IMR-90 (cell line): ENCODE results near the gene SSH2. TPM values are rescaled to one million over a fixed set of nuclear protein-coding genes. Genes with fewer than 3 reads are reported as not detected.

Experiments used
- ATAC-seq: fragments of 200-7000 bp; cut with Tn5 transposase; 2 replicates; pipeline ENCODE4 v1.9.1; 2020; ENCODE audit warnings: low read depth, mild to moderate bottlenecking, moderate library complexity
- BruUV-seq: library from RNA; stranded (reverse); fragments of 400-500 nt; replicated peaks from 2 replicates; lab custom pipeline; 2021; lab: Mats Ljungman, UMichigan
- CTCF ChIA-PET: fragments of 300-600 bp; formaldehyde crosslinking; extraction: SDS; loops from one replicate; lab custom pipeline; 2021; ENCODE audit warnings: antibody characterized with exemption; lab: Yijun Ruan, JAX
- POLR2A ChIA-PET: fragments of 300-600 bp; sonication (Branson Sonifier 250); formaldehyde crosslinking; loops from one replicate; lab custom pipeline; 2022; ENCODE audit warnings: antibody characterized with exemption; ENCODE audit not compliant: unreplicated experiment; lab: Charles Lee
- DNase-seq: peaks from one replicate; pipeline ENCODE4 v3.0.0; 2013
- H2AFZ ChIP-seq: replicated peaks from 2 replicates; pipeline ENCODE3; 2013; ENCODE audit warnings: low read length, mild to moderate bottlenecking; ENCODE audit not compliant: poor library complexity
- H2AK5ac ChIP-seq: 2 replicates; pipeline ENCODE4 v1.6.1; 2013; ENCODE audit warnings: low read depth, low read length, inconsistent platforms
- H2AK9ac ChIP-seq: replicated peaks from 2 replicates; pipeline ENCODE3; 2013; ENCODE audit warnings: mild to moderate bottlenecking, low read depth, low read length, moderate library complexity; ENCODE audit not compliant: poor library complexity
- H2BK120ac ChIP-seq: 2 replicates; pipeline ENCODE4 v1.6.1; 2013; ENCODE audit warnings: low read depth, low read length, inconsistent platforms
- H2BK15ac ChIP-seq: 3 replicates; pipeline ENCODE4 v1.6.1; 2013; ENCODE audit warnings: low read depth, low read length, inconsistent platforms
- H2BK20ac ChIP-seq: 2 replicates; pipeline ENCODE4 v1.6.1; 2013; ENCODE audit warnings: low read depth, mild to moderate bottlenecking, inconsistent platforms, low read length, moderate library complexity
- H2BK5ac ChIP-seq: 2 replicates; pipeline ENCODE4 v1.6.1; 2013; ENCODE audit warnings: mild to moderate bottlenecking, low read depth, low read length, inconsistent platforms; ENCODE audit not compliant: poor library complexity, severe bottlenecking
- H3K14ac ChIP-seq: replicated peaks from 2 replicates; pipeline ENCODE4 v1.6.1; 2013; ENCODE audit warnings: low read depth, low read length, inconsistent platforms
- H3K18ac ChIP-seq: 2 replicates; pipeline ENCODE4 v1.6.1; 2013; ENCODE audit warnings: low read depth, low read length, control low read depth
- H3K23ac ChIP-seq: 2 replicates; pipeline ENCODE4 v1.6.1; 2013; ENCODE audit warnings: low read depth, low read length, inconsistent platforms
- H3K27ac ChIP-seq: 2 replicates; pipeline ENCODE4 v1.5.1; 2013; ENCODE audit warnings: mild to moderate bottlenecking, control low read depth, low read length; ENCODE audit not compliant: insufficient read depth
- H3K27me3 ChIP-seq: 2 replicates; pipeline ENCODE4 v1.6.1; 2013; ENCODE audit warnings: low read length; ENCODE audit not compliant: control insufficient read depth, insufficient read depth
- H3K36me3 ChIP-seq: 2 replicates; pipeline ENCODE4 v1.6.1; 2013; ENCODE audit warnings: low read length, mixed read lengths; ENCODE audit not compliant: control insufficient read depth, insufficient read depth
- H3K4ac ChIP-seq: 2 replicates; pipeline ENCODE4 v1.6.1; 2013; ENCODE audit warnings: low read depth, low read length, inconsistent platforms
- H3K4me1 ChIP-seq: 2 replicates; pipeline ENCODE4 v1.6.1; 2013; ENCODE audit warnings: low read length, mixed read lengths; ENCODE audit not compliant: control insufficient read depth, insufficient read depth
- H3K4me2 ChIP-seq: 2 replicates; pipeline ENCODE4 v1.6.1; 2013; ENCODE audit warnings: low read depth, mild to moderate bottlenecking, control low read depth, low read length, moderate library complexity
- H3K4me3 ChIP-seq: 2 replicates; pipeline ENCODE4 v1.5.1; 2013; ENCODE audit warnings: low read depth, mild to moderate bottlenecking, control low read depth, low read length, moderate library complexity; ENCODE audit not compliant: insufficient read depth
- H3K56ac ChIP-seq: 2 replicates; pipeline ENCODE4 v1.6.1; 2013; ENCODE audit warnings: low read length, inconsistent platforms; ENCODE audit not compliant: insufficient read depth; ENCODE audit errors: extremely low read depth
- H3K79me1 ChIP-seq, 2 experiments: 2 replicates each; pipeline ENCODE4 v1.6.1; 2013; ENCODE audit warnings: low read length in 2 of 2, inconsistent platforms in 1 of 2, low read depth in 1 of 2
- H3K9ac ChIP-seq: 2 replicates; pipeline ENCODE4 v1.6.1; 2013; ENCODE audit warnings: low read depth, low read length, control low read depth
- H3K9me1 ChIP-seq: 2 replicates; pipeline ENCODE4 v1.6.1; 2013; ENCODE audit warnings: low read length, inconsistent platforms; ENCODE audit not compliant: insufficient read depth
- H3K9me3 ChIP-seq: 2 replicates; pipeline ENCODE4 v1.6.1; 2013; ENCODE audit warnings: low read length; ENCODE audit not compliant: control insufficient read depth, insufficient read depth
- H4K20me1 ChIP-seq: 2 replicates; pipeline ENCODE4 v1.6.1; 2013; ENCODE audit warnings: low read length, inconsistent platforms; ENCODE audit not compliant: insufficient read depth
- H4K5ac ChIP-seq: 2 replicates; pipeline ENCODE4 v1.6.1; 2013; ENCODE audit warnings: mild to moderate bottlenecking, low read depth, low read length, control low read depth
- H4K8ac ChIP-seq, 2 experiments: 2 replicates each; pipeline ENCODE4 v1.6.1; 2013; ENCODE audit warnings: low read depth in 2 of 2, low read length in 2 of 2, control low read depth in 1 of 2, inconsistent platforms in 1 of 2
- H4K91ac ChIP-seq: 2 replicates; pipeline ENCODE4 v1.6.1; 2013; ENCODE audit warnings: low read depth, low read length, inconsistent platforms; ENCODE audit not compliant: insufficient read depth
- BHLHE40 ChIP-seq: fragments of 150-350 bp; IDR thresholded peaks from 2 replicates; pipeline ENCODE4 v1.6.1; 2016; ENCODE audit warnings: mild to moderate bottlenecking, low read depth, low read length
- CEBPB ChIP-seq: IDR thresholded peaks from 2 replicates; pipeline ENCODE4 v1.6.1; 2012; ENCODE audit warnings: low read depth, low read length, improper control_type of control experiment
- CHD1 ChIP-seq: IDR thresholded peaks from 2 replicates; pipeline ENCODE4 v1.6.1; 2012; ENCODE audit warnings: low read depth, low read length, improper control_type of control experiment
- FOS ChIP-seq: fragments of 150-350 bp; IDR thresholded peaks from 2 replicates; pipeline ENCODE4 v1.6.1; 2016; ENCODE audit warnings: low read depth, low read length
- MAFK ChIP-seq: IDR thresholded peaks from 2 replicates; pipeline ENCODE4 v1.6.1; 2012; ENCODE audit warnings: low read depth, low read length, improper control_type of control experiment
- MAZ ChIP-seq: IDR thresholded peaks from 2 replicates; pipeline ENCODE4 v1.6.1; 2012; ENCODE audit warnings: low read depth, mild to moderate bottlenecking, low read length, improper control_type of control experiment, moderate library complexity, borderline replicate concordance
- MXI1 ChIP-seq: IDR thresholded peaks from 2 replicates; pipeline ENCODE4 v1.6.1; 2012; ENCODE audit warnings: low read depth, mild to moderate bottlenecking, low read length, moderate library complexity, borderline replicate concordance
- NFE2L2 ChIP-seq: fragments of 150-350 bp; IDR thresholded peaks from 2 replicates; pipeline ENCODE4 v1.6.1; 2016; ENCODE audit warnings: low read depth, mild to moderate bottlenecking, low read length
- POLR2A ChIP-seq: IDR thresholded peaks from 2 replicates; pipeline ENCODE4 v1.6.1; 2012; ENCODE audit warnings: mild to moderate bottlenecking, low read depth, low read length
- RAD21 ChIP-seq: IDR thresholded peaks from 2 replicates; pipeline ENCODE4 v1.6.1; 2012; ENCODE audit warnings: low read length, improper control_type of control experiment
- RFX5 ChIP-seq: IDR thresholded peaks from 2 replicates; pipeline ENCODE4 v1.8.0; 2012; ENCODE audit warnings: low read depth, mild to moderate bottlenecking, low read length, moderate library complexity
- SMC3 ChIP-seq: fragments of 150-350 bp; IDR thresholded peaks from 2 replicates; pipeline ENCODE4 v1.6.1; 2016; ENCODE audit warnings: low read depth, mild to moderate bottlenecking, antibody characterized with exemption, low read length, moderate library complexity
- WGBS, 2 experiments: methylation state at CpG; one replicate each; pipeline versions ENCODE4 v1.1.5 to v1.1.7; 2013; ENCODE audit warnings: missing lambda C conversion rate in 2 of 2; ENCODE audit not compliant: insufficient read length in 1 of 2; ENCODE audit errors: extremely low coverage in 2 of 2; 5-methylcytosine and 5-hydroxymethylcytosine counted together
- dilution Hi-C: fragments of 300-500 bp; cut with HindIII; formaldehyde crosslinking; loops from one replicate; pipeline ENCODE4 v1.14.3; 2018; ENCODE audit warnings: low sequenced_read_pairs; ENCODE audit not compliant: unreplicated experiment
- in situ Hi-C: fragments of 300-500 bp; cut with MboI; formaldehyde crosslinking; loops from 3 replicates; pipeline ENCODE4 v1.14.3; 2019; ENCODE audit warnings: low sequenced_read_pairs, inconsistent platforms, mixed read lengths
- intact Hi-C: fragments of 100-400 bp; cut with micrococcal nuclease; formaldehyde crosslinking; loops from 2 replicates; pipeline ENCODE4 v1.10.0; 2022
- polyA plus RNA-seq, 3 experiments: library from polyadenylated mRNA; depleted of rRNA; stranded (reverse); fragments of >200 nt; gene quantifications; 2 replicates each; pipeline ENCODE4 v1.2.3, GENCODE V29; 2012; ENCODE audit warnings: low replicate concordance in 1 of 3
- total RNA-seq: library from RNA; depleted of rRNA; stranded (reverse); fragments of >200 nt; gene quantifications from 2 replicates; pipeline ENCODE4 v1.2.3, GENCODE V29; 2012
- TF ChIP-seq, protein P1 (sequence below): fragments of 150-350 bp; IDR thresholded peaks from 2 replicates; pipeline ENCODE4 v1.6.1; 2017; ENCODE audit warnings: mild to moderate bottlenecking, antibody characterized with exemption, low read length, low read depth
- TF ChIP-seq, protein P2 (sequence below): fragments of 150-350 bp; IDR thresholded peaks from 2 replicates; pipeline ENCODE4 v1.6.1; 2016; ENCODE audit warnings: low read depth, mild to moderate bottlenecking, low read length, moderate library complexity, borderline replicate concordance
- TF ChIP-seq, protein P3 (sequence below): conservative IDR thresholded peaks from 2 replicates; pipeline ENCODE4 v1.5.1; 2012; ENCODE audit warnings: mild to moderate bottlenecking, low read depth, low read length, improper control_type of control experiment

The SSH2 gene
- total and polyA plus RNA-seq, 2 of the 4 experiments (the other 2 are of a cell fraction): 9.3 TPM

DNA sequence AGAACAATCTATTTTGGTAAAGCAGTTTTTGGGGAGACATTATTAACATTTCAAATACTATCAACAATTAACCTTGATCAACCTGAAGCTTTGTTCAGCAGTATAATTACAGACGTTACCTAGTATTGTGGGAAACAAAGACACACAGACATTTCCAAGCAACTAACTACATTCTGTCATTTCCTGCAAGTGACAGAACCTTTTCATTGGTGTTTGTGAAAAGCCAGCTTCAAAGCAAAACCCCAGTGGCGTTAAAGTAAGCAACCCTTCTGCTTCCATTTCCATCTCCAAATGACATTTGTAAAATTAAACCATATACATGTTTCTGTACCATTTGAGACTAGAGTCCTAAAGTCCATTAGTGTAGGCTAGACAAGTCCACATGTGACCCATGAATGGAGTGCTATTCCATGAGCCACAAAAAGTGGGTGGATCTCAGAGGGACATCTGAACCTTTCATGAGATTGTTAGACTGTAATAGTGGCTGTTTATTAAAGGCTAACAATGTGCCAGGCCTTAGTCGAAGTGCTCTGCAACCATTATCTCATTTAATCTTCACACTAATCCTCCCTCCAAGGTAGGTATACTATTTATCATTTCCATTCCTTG lies 101.2 kb downstream of the SSH2 start:
- no peak overlapping the region for H3K4ac ChIP-seq
- H3K18ac ChIP-seq: no peak overlapping the region
- H3K23ac ChIP-seq: no peak overlapping the region
- no peak overlapping the region for H3K14ac ChIP-seq
- no peaks in the 10 kb centered on the region for H3K27me3 ChIP-seq
- no peak for DNase-seq
- H2AFZ ChIP-seq: no peak overlapping the region
- H3K79me1 ChIP-seq: peaks cover 2 to 8% of the 10 kb centered on the region in 2 experiments; a peak in 3 of 4 replicates
- in situ Hi-C loops: no loop called here
- WGBS, 2 experiments: 60% methylated on average over 1 of the region's 3 CpGs; no CpG with 5 or more reads in 1 of the 2 experiments
- H3K9me3 ChIP-seq: no peaks in the 10 kb centered on the region
- H2AK9ac ChIP-seq: no peak overlapping the region
- dilution Hi-C loops: no loop called here
- H2BK5ac ChIP-seq: no peak overlapping the region
- no peak overlapping the region for H2BK20ac ChIP-seq
- H3K9me1 ChIP-seq: no peaks in the 10 kb centered on the region; the same call in 1 of the 2 replicates
- no peaks in the 10 kb centered on the region for H3K36me3 ChIP-seq
- H4K20me1 ChIP-seq: no peaks in the 10 kb centered on the region
- H4K5ac ChIP-seq: no peak overlapping the region
- intact Hi-C loops: loop anchor here (5.0 kb wide), 1 partner anchor 39 kb away; no protein-coding TSS in a partner anchor
- ChIA-PET CTCF (interaction anchor here (1.5 to 2.1 kb wide), 2 partner anchors 8 to 102 kb away, joined by 3 to 8 read pairs; no protein-coding TSS in a partner anchor), POLR2A (no interaction called here)
- no peak overlapping the region for H4K91ac ChIP-seq
- H3K27ac ChIP-seq: no peak overlapping the region
- no peak overlapping the region for H3K4me3 ChIP-seq
- no peak overlapping the region for H2BK15ac ChIP-seq
- H3K9ac ChIP-seq: no peak overlapping the region
- no TSS peak for BruUV-seq
- TF ChIP-seq MAZ: no peak
- TF ChIP-seq MAFK: no peak
- no peak for TF ChIP-seq CEBPB
- no peak for TF ChIP-seq RAD21
- TF ChIP-seq, protein P1, sequence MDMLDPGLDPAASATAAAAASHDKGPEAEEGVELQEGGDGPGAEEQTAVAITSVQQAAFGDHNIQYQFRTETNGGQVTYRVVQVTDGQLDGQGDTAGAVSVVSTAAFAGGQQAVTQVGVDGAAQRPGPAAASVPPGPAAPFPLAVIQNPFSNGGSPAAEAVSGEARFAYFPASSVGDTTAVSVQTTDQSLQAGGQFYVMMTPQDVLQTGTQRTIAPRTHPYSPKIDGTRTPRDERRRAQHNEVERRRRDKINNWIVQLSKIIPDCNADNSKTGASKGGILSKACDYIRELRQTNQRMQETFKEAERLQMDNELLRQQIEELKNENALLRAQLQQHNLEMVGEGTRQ: no peak
- no peak for TF ChIP-seq POLR2A
- TF ChIP-seq, protein P2, sequence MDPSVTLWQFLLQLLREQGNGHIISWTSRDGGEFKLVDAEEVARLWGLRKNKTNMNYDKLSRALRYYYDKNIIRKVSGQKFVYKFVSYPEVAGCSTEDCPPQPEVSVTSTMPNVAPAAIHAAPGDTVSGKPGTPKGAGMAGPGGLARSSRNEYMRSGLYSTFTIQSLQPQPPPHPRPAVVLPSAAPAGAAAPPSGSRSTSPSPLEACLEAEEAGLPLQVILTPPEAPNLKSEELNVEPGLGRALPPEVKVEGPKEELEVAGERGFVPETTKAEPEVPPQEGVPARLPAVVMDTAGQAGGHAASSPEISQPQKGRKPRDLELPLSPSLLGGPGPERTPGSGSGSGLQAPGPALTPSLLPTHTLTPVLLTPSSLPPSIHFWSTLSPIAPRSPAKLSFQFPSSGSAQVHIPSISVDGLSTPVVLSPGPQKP: no peak
- no peak for TF ChIP-seq SMC3
- no peak for TF ChIP-seq RFX5
- TF ChIP-seq FOS: no peak
- no peak for TF ChIP-seq CHD1
- no peak for TF ChIP-seq MXI1
- TF ChIP-seq NFE2L2: no peak
- TF ChIP-seq BHLHE40: no peak
- TF ChIP-seq, protein P3, sequence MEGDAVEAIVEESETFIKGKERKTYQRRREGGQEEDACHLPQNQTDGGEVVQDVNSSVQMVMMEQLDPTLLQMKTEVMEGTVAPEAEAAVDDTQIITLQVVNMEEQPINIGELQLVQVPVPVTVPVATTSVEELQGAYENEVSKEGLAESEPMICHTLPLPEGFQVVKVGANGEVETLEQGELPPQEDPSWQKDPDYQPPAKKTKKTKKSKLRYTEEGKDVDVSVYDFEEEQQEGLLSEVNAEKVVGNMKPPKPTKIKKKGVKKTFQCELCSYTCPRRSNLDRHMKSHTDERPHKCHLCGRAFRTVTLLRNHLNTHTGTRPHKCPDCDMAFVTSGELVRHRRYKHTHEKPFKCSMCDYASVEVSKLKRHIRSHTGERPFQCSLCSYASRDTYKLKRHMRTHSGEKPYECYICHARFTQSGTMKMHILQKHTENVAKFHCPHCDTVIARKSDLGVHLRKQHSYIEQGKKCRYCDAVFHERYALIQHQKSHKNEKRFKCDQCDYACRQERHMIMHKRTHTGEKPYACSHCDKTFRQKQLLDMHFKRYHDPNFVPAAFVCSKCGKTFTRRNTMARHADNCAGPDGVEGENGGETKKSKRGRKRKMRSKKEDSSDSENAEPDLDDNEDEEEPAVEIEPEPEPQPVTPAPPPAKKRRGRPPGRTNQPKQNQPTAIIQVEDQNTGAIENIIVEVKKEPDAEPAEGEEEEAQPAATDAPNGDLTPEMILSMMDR: no peak
- H2AK5ac ChIP-seq: no peak overlapping the region
- no peak overlapping the region for H2BK120ac ChIP-seq
- H3K4me1 ChIP-seq: no peaks in the 10 kb centered on the region
- no peak overlapping the region for H3K56ac ChIP-seq
- no peak for ATAC-seq
- H4K8ac ChIP-seq: no peak overlapping the region
- no peak overlapping the region for H3K4me2 ChIP-seq
